ENCODE results near the gene LAX1.

The LAX1 gene

DNA sequence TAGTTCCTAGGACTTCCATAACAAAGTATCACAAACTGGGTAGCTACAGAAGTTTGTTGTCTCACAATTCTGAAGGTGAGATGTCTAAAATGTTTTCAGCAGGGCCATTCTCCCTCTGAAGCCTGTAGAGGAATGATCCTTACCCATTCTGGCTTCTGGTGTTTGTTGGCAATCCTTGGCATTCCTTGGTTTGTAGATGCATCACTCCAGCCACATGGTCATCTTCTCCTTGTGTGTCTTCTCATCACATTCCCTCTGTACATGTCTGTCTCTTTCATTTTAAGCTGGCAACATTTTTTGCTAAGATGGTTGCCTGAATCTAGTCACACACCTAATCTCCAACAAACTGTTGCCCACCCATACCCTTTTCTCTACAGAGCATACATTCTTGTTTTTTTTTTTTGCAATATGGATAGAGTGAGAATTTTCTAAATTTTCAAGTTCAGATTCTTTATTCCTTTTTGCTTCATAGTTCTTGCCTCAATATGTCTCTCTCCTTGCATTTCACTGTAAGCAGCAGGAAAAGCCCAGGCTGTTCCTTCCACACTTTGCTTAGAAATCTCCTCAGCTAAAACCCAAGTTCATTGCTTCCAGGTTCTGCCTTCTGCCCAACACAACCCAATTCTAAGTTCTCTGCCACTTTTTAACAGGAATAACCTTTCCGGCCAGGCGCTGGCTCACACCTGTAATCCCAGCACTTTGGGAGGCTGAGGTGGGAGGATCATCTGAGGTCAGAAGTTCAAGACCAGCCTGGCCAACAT is 48.8 kb downstream of the LAX1 start:
- DNase-seq (ENCODE audit: low spot score): no peak

DNA sequence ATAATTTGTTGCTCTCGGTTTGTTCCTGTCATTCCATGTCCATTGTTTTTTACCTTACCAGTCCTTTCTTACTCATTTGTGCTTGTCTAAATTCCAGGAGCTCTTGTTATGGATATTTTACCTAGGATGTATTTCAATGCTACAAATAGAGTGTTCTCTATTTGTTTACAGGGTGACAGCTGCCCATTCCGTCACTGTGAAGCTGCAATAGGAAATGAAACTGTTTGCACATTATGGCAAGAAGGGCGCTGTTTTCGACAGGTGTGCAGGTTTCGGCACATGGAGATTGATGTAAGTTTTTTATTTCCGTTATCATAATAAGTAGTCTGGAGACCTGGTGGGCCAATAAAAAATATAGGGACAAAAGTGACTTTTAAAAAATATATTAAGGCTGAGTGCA is 53.4 kb downstream of the LAX1 start:
- DNase-seq (ENCODE audit: low spot score): no peak

DNA sequence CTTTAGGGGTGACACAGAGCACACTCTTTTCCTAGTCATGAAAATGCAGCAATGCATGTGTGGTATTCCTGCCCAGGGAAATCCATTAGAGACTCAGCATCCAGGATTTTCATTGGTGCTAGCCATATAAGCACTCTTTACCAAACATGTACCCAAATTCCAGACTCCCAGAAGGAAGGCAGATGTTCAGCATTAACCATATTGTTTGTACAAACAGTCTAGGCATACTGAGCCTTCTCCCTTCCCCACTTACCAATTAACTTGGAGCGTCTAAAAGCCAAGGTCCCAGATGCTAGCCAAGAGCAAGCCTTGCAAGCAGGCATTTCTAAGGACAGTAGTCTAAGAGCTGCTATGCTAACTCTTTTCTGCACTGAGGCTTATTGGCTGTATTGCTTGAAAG is 58.3 kb downstream of the LAX1 start:
- no peak for DNase-seq (ENCODE audit: low spot score)

Measured in activated CD4-positive, alpha-beta T cell treated with anti-CD3 and anti-CD28 coated beads, Interleukin-2, Interleukin-4, amounts not matched to agents 100 ng/mL and 50 ng/mL, durations not matched to agents 16 hours and 8 hours (primary cell).